ENCODE data around the gene LYSMD2. TPM values are rescaled to one million over a fixed set of nuclear protein-coding genes. Genes with fewer than 3 reads are reported as not detected.

Gene LYSMD2
- total and polyA plus RNA-seq, 5 donors from 2014 or later = 13.0 to 44.1 (median 35.5) TPM

DNA sequence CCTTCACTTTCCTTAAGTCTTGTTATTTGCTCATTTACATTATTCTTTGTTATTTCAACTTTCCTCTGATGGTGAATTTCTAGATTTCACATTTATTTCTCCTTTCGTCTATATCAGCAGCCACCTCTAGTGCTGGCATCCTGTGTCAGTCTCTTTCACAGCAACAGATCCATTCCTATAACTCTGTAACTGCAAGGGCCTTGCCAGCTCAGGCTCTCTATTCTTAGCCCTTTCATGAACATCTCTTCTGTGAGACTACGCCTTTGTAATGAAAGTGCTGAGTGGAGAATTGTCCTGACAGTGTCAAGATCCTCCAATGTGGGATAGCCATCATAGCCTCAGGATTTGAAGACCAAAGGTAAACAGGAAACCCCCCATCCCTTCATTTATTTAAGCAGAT is 60.0 kb downstream of the LYSMD2 start:
- H3K4me1 Mint-ChIP-seq = peaks cover 0 to 2% (median 0%) of the 10 kb centered on the region in 4 donors
- Histone ChIP-seq H3K9me3 (ENCODE audit: control insufficient read depth in 2 of 2, low read length in 2 of 2) (no peaks in the 10 kb centered on the region), H3K27ac (ENCODE audit: insufficient read depth, low read length, poor library complexity, severe bottlenecking) (no peak overlapping the region), H3K4me3 (ENCODE audit: low read depth, low read length) (no peak overlapping the region), H3K36me3 (ENCODE audit: control insufficient read depth, insufficient read depth, low read length) (no peaks in the 10 kb centered on the region), H3K27me3 (ENCODE audit: control insufficient read depth, insufficient read depth, low read length) (peaks cover 15% of the 10 kb centered on the region), H3K4me1 (ENCODE audit: control insufficient read depth, insufficient read depth, low read length, poor library complexity, severe bottlenecking) (peaks cover 3% of the 10 kb centered on the region)
- ATAC-seq (ENCODE audit: low read depth in 2 of 2) = no peak
- peaks cover 0 to 6% (median 3%) of the 10 kb centered on the region in 7 donors for H3K9me3 Mint-ChIP-seq
- DNase-seq = no peak
- H3K36me3 Mint-ChIP-seq = no peaks in the 10 kb centered on the region
- peak overlapping the region in 1 of 3 donors; percentile 1 for H3K27ac Mint-ChIP-seq
- no peak overlapping the region for H3K4me3 Mint-ChIP-seq
- H3K27me3 Mint-ChIP-seq = peaks cover 48% of the 10 kb centered on the region

DNA sequence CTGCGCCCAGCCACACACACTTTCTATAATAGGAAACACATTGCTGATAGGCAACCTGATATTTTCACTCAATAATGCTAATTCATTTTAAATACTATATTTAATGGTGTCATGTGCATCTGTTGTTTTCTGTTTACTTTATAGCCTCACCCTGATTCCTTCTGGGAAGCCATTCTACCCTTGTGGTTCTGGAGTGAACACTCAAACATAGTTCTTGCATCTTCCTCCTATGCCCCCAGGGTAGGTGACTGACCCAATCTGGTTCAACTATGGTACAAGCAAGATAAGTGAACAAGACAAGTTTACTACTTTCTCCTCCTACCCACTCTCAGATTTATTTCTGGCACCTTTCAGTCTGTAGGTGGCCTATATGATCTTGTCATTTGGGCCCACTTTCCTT is 60.4 kb downstream of the LYSMD2 start:
- Mint-ChIP-seq H3K9me3 (peaks cover 0 to 6% (median 3%) of the 10 kb centered on the region in 7 donors), H3K36me3 (no peaks in the 10 kb centered on the region), H3K27ac (no peak overlapping the region), H3K27me3 (peaks cover 49% of the 10 kb centered on the region), H3K4me1 (peaks cover 0 to 2% (median 0%) of the 10 kb centered on the region in 4 donors), H3K4me3 (no peak overlapping the region)
- no peak for ATAC-seq (ENCODE audit: low read depth in 2 of 2)
- no peak overlapping the region for H3K4me3 ChIP-seq (ENCODE audit: low read depth, low read length)
- H3K9me3 ChIP-seq (ENCODE audit: control insufficient read depth in 2 of 2, low read length in 2 of 2) = no peaks in the 10 kb centered on the region
- H3K27me3 ChIP-seq (ENCODE audit: control insufficient read depth, insufficient read depth, low read length) = peaks cover 14% of the 10 kb centered on the region
- DNase-seq = no peak
- no peak overlapping the region for H3K27ac ChIP-seq (ENCODE audit: insufficient read depth, low read length, poor library complexity, severe bottlenecking)
- peaks cover 3% of the 10 kb centered on the region for H3K4me1 ChIP-seq (ENCODE audit: control insufficient read depth, insufficient read depth, low read length, poor library complexity, severe bottlenecking)
- H3K36me3 ChIP-seq (ENCODE audit: control insufficient read depth, insufficient read depth, low read length) = no peaks in the 10 kb centered on the region

GRCh38 chr15:51675234-51675633 is 62.2 kb downstream of the LYSMD2 start:
- Mint-ChIP-seq H3K27me3 (peaks cover 39% of the 10 kb centered on the region), H3K36me3 (no peaks in the 10 kb centered on the region), H3K27ac (no peak overlapping the region), H3K4me1 (no peaks in the 10 kb centered on the region), H3K9me3 (peaks cover 0 to 5% (median 2%) of the 10 kb centered on the region in 7 donors), H3K4me3 (no peak overlapping the region)
- ATAC-seq (ENCODE audit: low read depth in 2 of 2) (no peak), DNase-seq (no peak)
- no peak overlapping the region for H3K4me3 ChIP-seq (ENCODE audit: low read depth, low read length)
- no peaks in the 10 kb centered on the region for H3K36me3 ChIP-seq (ENCODE audit: control insufficient read depth, insufficient read depth, low read length)
- H3K27ac ChIP-seq (ENCODE audit: insufficient read depth, low read length, poor library complexity, severe bottlenecking) = no peak overlapping the region
- peaks cover 8% of the 10 kb centered on the region for H3K27me3 ChIP-seq (ENCODE audit: control insufficient read depth, insufficient read depth, low read length)
- H3K9me3 ChIP-seq (ENCODE audit: control insufficient read depth in 2 of 2, low read length in 2 of 2) = no peaks in the 10 kb centered on the region
- no peaks in the 10 kb centered on the region for H3K4me1 ChIP-seq (ENCODE audit: control insufficient read depth, insufficient read depth, low read length, poor library complexity, severe bottlenecking)

Other genes starting within 250 kb of the LYSMD2 start
- gene DMXL2, start 114.9 kb downstream of the LYSMD2 start, total RNA-seq = 1.4 TPM
- under 1 TPM in 1 of 4 donors, not detected in 3; 0.15 TPM for gene DMXL2, start 114.9 kb downstream of the LYSMD2 start, polyA plus RNA-seq
- not detected for gene SCG3, start 56.2 kb downstream of the LYSMD2 start, total RNA-seq
- not detected for gene SCG3, start 56.2 kb downstream of the LYSMD2 start, polyA plus RNA-seq
- gene TMOD2, start 13.9 kb upstream of the LYSMD2 start, total RNA-seq = 3.7 TPM
- 1 to 10 TPM in 3 of 4 donors, under 1 TPM in 1; 0.87 to 1.9 (median 1.1) TPM for gene TMOD2, start 13.9 kb upstream of the LYSMD2 start, polyA plus RNA-seq
- gene TMOD3, start 92.0 kb upstream of the LYSMD2 start, total RNA-seq = 68.2 TPM
- 10 to 100 TPM; 28.3 to 41.2 (median 32.5) TPM for gene TMOD3, start 92.0 kb upstream of the LYSMD2 start, polyA plus RNA-seq
- 12.5 TPM for gene LEO1, start 234.1 kb upstream of the LYSMD2 start, total RNA-seq
- 10 to 100 TPM; 16.5 to 23.9 (median 21.3) TPM for gene LEO1, start 234.1 kb upstream of the LYSMD2 start, polyA plus RNA-seq